ENCODE results near the gene TSSK1B. TPM values are rescaled to one million over a fixed set of nuclear protein-coding genes. Genes with fewer than 3 reads are reported as not detected.

Gene TSSK1B
- total and polyA plus RNA-seq, 2 of the 8 experiments (the other 6 are each of a cell fraction or from before 2014, with no cell fraction given) = 0.05 TPM; not detected in 1

DNA sequence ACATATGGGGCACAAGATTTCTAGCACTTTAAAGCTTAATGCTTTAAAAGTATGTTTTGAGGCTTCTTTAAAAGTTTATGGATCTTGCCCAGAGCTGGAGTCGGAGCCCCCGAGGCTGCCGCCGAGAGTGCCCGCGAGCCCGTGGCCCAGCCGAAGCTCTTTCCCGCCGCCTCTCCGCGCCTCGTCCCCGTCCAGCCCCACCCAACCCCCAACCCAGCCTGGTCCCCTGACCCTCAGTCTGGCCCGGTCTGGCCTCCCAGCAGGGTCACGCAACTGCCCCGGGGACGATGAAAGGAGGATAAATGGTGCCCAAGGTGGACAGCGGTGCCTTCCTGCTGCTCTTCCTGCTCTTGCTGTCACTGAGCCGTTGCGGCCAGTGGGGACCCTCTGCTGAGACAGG is 1.7 kb downstream of the TSSK1B start:
- no peaks in the 10 kb centered on the region for H4K20me1 ChIP-seq (replicated peaks in 1 of 2; ENCODE audit: control insufficient read depth in 1 of 2, insufficient read depth in 2 of 2, low read length in 2 of 2)
- H2AK5ac ChIP-seq (ENCODE audit: low read depth, low read length) = no peak overlapping the region
- H3K4ac ChIP-seq (replicated peaks; ENCODE audit: insufficient read length, low read depth, low read length) = no peak overlapping the region
- no peak overlapping the region for H2BK120ac ChIP-seq (replicated peaks; ENCODE audit: low read depth, low read length)
- no peaks in the 10 kb centered on the region for H3K36me3 ChIP-seq (ENCODE audit: control insufficient read depth in 2 of 4, insufficient read depth in 4 of 4, low read length in 3 of 4)
- H3K79me2 ChIP-seq (ENCODE audit: control insufficient read depth in 1 of 2, insufficient read depth in 2 of 2, low read length in 2 of 2) = no peaks in the 10 kb centered on the region
- H3K27me3 ChIP-seq (replicated peaks in 1 of 4; ENCODE audit: control insufficient read depth in 3 of 4, extremely low read depth in 1 of 4, insufficient read depth in 3 of 4, low read length in 3 of 4) = no peaks in the 10 kb centered on the region
- no peak overlapping the region for H3K4me2 ChIP-seq (ENCODE audit: insufficient read depth in 1 of 2, low read depth in 2 of 2, low read length in 2 of 2)
- H4K8ac ChIP-seq (ENCODE audit: extremely low read depth, insufficient read depth, low read length) = no peak overlapping the region
- H3K27ac ChIP-seq (ENCODE audit: low read depth, low read length) = no peak overlapping the region
- WGBS, 2 experiments (ENCODE audit: extremely low coverage in 1 of 2, insufficient coverage in 1 of 2, insufficient read length in 1 of 2, insufficient replicate concordance in 2 of 2, low coverage in 1 of 2, low lambda C conversion rate in 2 of 2, missing lambda C conversion rate in 1 of 2) = 98% methylated on average over 12 of the region's 21 CpGs; no CpG with 5 or more reads in 1 of the 2 experiments
- no peak overlapping the region for H3K23ac ChIP-seq (ENCODE audit: insufficient read length)
- FAIRE-seq (no peak), DNase-seq (ENCODE audit: low read depth in 1 of 2, low spot score in 2 of 2) (no peak)
- H3K14ac ChIP-seq (ENCODE audit: insufficient read length) = no peak overlapping the region
- no peak overlapping the region for H3K56ac ChIP-seq (replicated peaks; ENCODE audit: insufficient read length, low read depth, low read length)
- POLR2A ChIA-PET (ENCODE audit: partially characterized antibody) = interaction anchor here (1.1 kb wide), 1 partner anchor 25 kb away, joined by 3 read pairs; no protein-coding TSS in a partner anchor
- no peak overlapping the region for H3K9ac ChIP-seq (replicated peaks in 1 of 4; ENCODE audit: extremely low read depth in 1 of 4, low read depth in 3 of 4, low read length in 3 of 4)
- no peaks in the 10 kb centered on the region for H3K4me1 ChIP-seq (replicated peaks in 1 of 4; ENCODE audit: control insufficient read depth in 3 of 4, insufficient read depth in 4 of 4, low read length in 3 of 4)
- no peak overlapping the region for H2BK15ac ChIP-seq (ENCODE audit: low read length)
- no peak overlapping the region for H4K5ac ChIP-seq (ENCODE audit: insufficient read length, low read depth, low read length)
- CTCF ChIA-PET (ENCODE audit: partially characterized antibody) = interaction anchor here (1.5 kb wide), 1 partner anchor 54 kb away, joined by 3 read pairs; no protein-coding TSS in a partner anchor
- H3K9me3 ChIP-seq (ENCODE audit: insufficient read depth in 2 of 2, low read depth in 1 of 2, low read length in 1 of 2) = peaks cover 0 to 10% of the 10 kb centered on the region in 2 experiments; a peak in 1 of 4 replicates
- no peak overlapping the region for H3K18ac ChIP-seq (ENCODE audit: extremely low read depth, low read length)
- H3K23me2 ChIP-seq (ENCODE audit: low read depth, low read length) = no peaks in the 10 kb centered on the region; the same call in 1 of the 2 replicates
- no peak overlapping the region for H2BK12ac ChIP-seq (ENCODE audit: low read depth, low read length)
- no peaks in the 10 kb centered on the region for H3K79me1 ChIP-seq (ENCODE audit: low read depth, low read length)
- no peak overlapping the region for H2BK20ac ChIP-seq (ENCODE audit: low read length)
- H2BK5ac ChIP-seq (ENCODE audit: low read depth, low read length) = no peak overlapping the region
- H4K91ac ChIP-seq (replicated peaks; ENCODE audit: insufficient read length, low read length) = no peak overlapping the region
- H3K4me3 ChIP-seq (ENCODE audit: extremely low read depth in 1 of 4, insufficient read depth in 2 of 4, low read depth in 3 of 4, low read length in 4 of 4) = no peak overlapping the region
- H2AFZ ChIP-seq (ENCODE audit: low read length) = no peak overlapping the region
- TF ChIP-seq ATF2 (IDR thresholded peaks at IDR 0.05; ENCODE audit: low read length) = no peak
